ENCODE measurements around the gene IDUA.
"Not testable (repeated sequence)": the region's sequence is repeated elsewhere in the genome, so short reads cannot be mapped to it uniquely, and the experiment has no call there.

IDUA gene

GRCh38 chr4:991451-992296 lies 4.8 kb downstream of the IDUA start:
- H3K4me1 ChIP-seq (ENCODE audit: insufficient read depth, low read length) = peaks cover 8% of the 10 kb centered on the region
- peaks cover 13% of the 10 kb centered on the region for H3K27me3 ChIP-seq (ENCODE audit: insufficient read depth, low read length)
- H3K9me3 ChIP-seq (ENCODE audit: low read length) = no peaks in the 10 kb centered on the region
- H3K4me3 ChIP-seq (ENCODE audit: low read length) = no peak overlapping the region
- H2AFZ ChIP-seq (ENCODE audit: low read depth, low read length) = no peak overlapping the region
- H3K36me3 ChIP-seq (ENCODE audit: insufficient read depth, low read length) = no peaks in the 10 kb centered on the region

GRCh38 chr4:992297-993110 lies 5.7 kb downstream of the IDUA start:
- Histone ChIP-seq H3K36me3 (ENCODE audit: insufficient read depth, low read length) (no peaks in the 10 kb centered on the region), H3K27me3 (ENCODE audit: insufficient read depth, low read length) (peaks cover 17% of the 10 kb centered on the region), H3K4me3 (ENCODE audit: low read length) (no peak overlapping the region), H3K9me3 (ENCODE audit: low read length) (no peaks in the 10 kb centered on the region), H2AFZ (ENCODE audit: low read depth, low read length) (no peak overlapping the region), H3K4me1 (ENCODE audit: insufficient read depth, low read length) (peaks cover 8% of the 10 kb centered on the region)

GRCh38 chr4:993111-994029 lies 6.5 kb downstream of the IDUA start, which contains the start of gene SLC26A1:
TSS of gene SLC26A1 (minus strand) at chr4:993404. CDS start at chr4:991703, 1,701 bp downstream.
- H3K27me3 ChIP-seq (ENCODE audit: insufficient read depth, low read length) = peaks cover 26% of the 10 kb centered on the region
- H3K36me3 ChIP-seq (ENCODE audit: insufficient read depth, low read length) = no peaks in the 10 kb centered on the region
- H2AFZ ChIP-seq (ENCODE audit: low read depth, low read length) = no peak within 1 kb of the TSS
- H3K9me3 ChIP-seq (ENCODE audit: low read length) = no peaks in the 10 kb centered on the region
- peaks cover 12% of the 10 kb centered on the region for H3K4me1 ChIP-seq (ENCODE audit: insufficient read depth, low read length)
- no peak within 1 kb of the TSS for H3K4me3 ChIP-seq (ENCODE audit: low read length)

- H3K36me3 ChIP-seq (ENCODE audit: insufficient read depth, low read length) = no peaks in the 10 kb centered on the region
- no peak overlapping the region for H3K4me3 ChIP-seq (ENCODE audit: low read length)
- no peak overlapping the region for H2AFZ ChIP-seq (ENCODE audit: low read depth, low read length)
- H3K27me3 ChIP-seq (ENCODE audit: insufficient read depth, low read length) = peaks cover 40% of the 10 kb centered on the region
- H3K9me3 ChIP-seq (ENCODE audit: low read length) = no peaks in the 10 kb centered on the region
- H3K4me1 ChIP-seq (ENCODE audit: insufficient read depth, low read length) = peaks cover 19% of the 10 kb centered on the region
Observed at GRCh38 chr4:995311-996026, 8.6 kb downstream of the IDUA start.

GRCh38 chr4:996030-996996 lies 9.5 kb downstream of the IDUA start:
- H3K4me3 ChIP-seq (ENCODE audit: low read length) = no peak overlapping the region
- H3K27me3 ChIP-seq (ENCODE audit: insufficient read depth, low read length) = peaks cover 47% of the 10 kb centered on the region

GRCh38 chr4:996997-997374 lies 10.1 kb downstream of the IDUA start:
- no peaks in the 10 kb centered on the region for H3K36me3 ChIP-seq (ENCODE audit: insufficient read depth, low read length)
- H3K4me1 ChIP-seq (ENCODE audit: insufficient read depth, low read length) = peaks cover 19% of the 10 kb centered on the region
- H3K9me3 ChIP-seq (ENCODE audit: low read length) = peaks cover 11% of the 10 kb centered on the region
- no peak overlapping the region for H3K4me3 ChIP-seq (ENCODE audit: low read length)
- no peak overlapping the region for H2AFZ ChIP-seq (ENCODE audit: low read depth, low read length)
- H3K27me3 ChIP-seq (ENCODE audit: insufficient read depth, low read length) = peaks cover 54% of the 10 kb centered on the region

More at GRCh38 chr4:996030-996996, 9.5 kb downstream of the IDUA start:
- H3K4me1 ChIP-seq (ENCODE audit: insufficient read depth, low read length) = peaks cover 19% of the 10 kb centered on the region
- H3K36me3 ChIP-seq (ENCODE audit: insufficient read depth, low read length) = no peaks in the 10 kb centered on the region
- no peak overlapping the region for H2AFZ ChIP-seq (ENCODE audit: low read depth, low read length)
- H3K9me3 ChIP-seq (ENCODE audit: low read length) = peaks cover 6% of the 10 kb centered on the region

GRCh38 chr4:997375-998071 lies 10.7 kb downstream of the IDUA start:
- H3K9me3 ChIP-seq (ENCODE audit: low read length) = peaks cover 13% of the 10 kb centered on the region
- H3K36me3 ChIP-seq (ENCODE audit: insufficient read depth, low read length) = no peaks in the 10 kb centered on the region
- peak overlapping the region; percentile 33 for H3K4me3 ChIP-seq (ENCODE audit: low read length)
- peaks cover 16% of the 10 kb centered on the region for H3K4me1 ChIP-seq (ENCODE audit: insufficient read depth, low read length)
- H3K27me3 ChIP-seq (ENCODE audit: insufficient read depth, low read length) = peaks cover 59% of the 10 kb centered on the region
- peak overlapping the region; percentile 67 for H2AFZ ChIP-seq (ENCODE audit: low read depth, low read length)

GRCh38 chr4:998096-998691 lies 11.3 kb downstream of the IDUA start:
- H3K4me3 ChIP-seq (ENCODE audit: low read length) = no peak overlapping the region
- H3K36me3 ChIP-seq (ENCODE audit: insufficient read depth, low read length) = no peaks in the 10 kb centered on the region
- peaks cover 65% of the 10 kb centered on the region for H3K27me3 ChIP-seq (ENCODE audit: insufficient read depth, low read length)
- peaks cover 13% of the 10 kb centered on the region for H3K9me3 ChIP-seq (ENCODE audit: low read length)
- peaks cover 11% of the 10 kb centered on the region for H3K4me1 ChIP-seq (ENCODE audit: insufficient read depth, low read length)
- H2AFZ ChIP-seq (ENCODE audit: low read depth, low read length) = no peak overlapping the region

GRCh38 chr4:999240-999863 lies 12.5 kb downstream of the IDUA start:
- H3K9me3 ChIP-seq (ENCODE audit: low read length) = peaks cover 13% of the 10 kb centered on the region
- peaks cover 76% of the 10 kb centered on the region for H3K27me3 ChIP-seq (ENCODE audit: insufficient read depth, low read length)
- H3K36me3 ChIP-seq (ENCODE audit: insufficient read depth, low read length); H3K4me3 ChIP-seq (ENCODE audit: low read length); H2AFZ ChIP-seq (ENCODE audit: low read depth, low read length): not testable (repeated sequence)
- peaks cover 11% of the 10 kb centered on the region for H3K4me1 ChIP-seq (ENCODE audit: insufficient read depth, low read length)

- no peaks in the 10 kb centered on the region for H3K36me3 ChIP-seq (ENCODE audit: insufficient read depth, low read length)
- H3K27me3 ChIP-seq (ENCODE audit: insufficient read depth, low read length) = peaks cover 82% of the 10 kb centered on the region
- H2AFZ ChIP-seq (ENCODE audit: low read depth, low read length) = no peak overlapping the region
- H3K4me3 ChIP-seq (ENCODE audit: low read length) = no peak overlapping the region
- H3K4me1 ChIP-seq (ENCODE audit: insufficient read depth, low read length) = peaks cover 11% of the 10 kb centered on the region
- H3K9me3 ChIP-seq (ENCODE audit: low read length) = peaks cover 15% of the 10 kb centered on the region
Observed at GRCh38 chr4:999882-1000425, 13.1 kb downstream of the IDUA start.
